K562 (cell line): ENCODE data around the gene HVCN1. TPM values are rescaled to one million over a fixed set of nuclear protein-coding genes. Genes with fewer than 3 reads are reported as not detected.
A peak's percentile ranks its signal among the peaks of the same experiment; 100 is the strongest.

Experiments
- ILF3 ChIP-seq: fragments of 450-650 bp; IDR thresholded peaks from 2 replicates; pipeline ENCODE4 v1.6.1; 2018; ENCODE audit warnings: antibody characterized with exemption, mild to moderate bottlenecking, moderate library complexity, borderline replicate concordance
- MEF2A ChIP-seq: IDR thresholded peaks from 2 replicates; pipeline ENCODE4 v1.6.1; 2011; ENCODE audit warnings: low read depth, mild to moderate bottlenecking, low read length, moderate library complexity; ENCODE audit not compliant: control insufficient read depth
- MEF2D ChIP-seq: conservative IDR thresholded peaks from 2 replicates; pipeline ENCODE4 v1.6.1; 2016; ENCODE audit warnings: low read depth, missing genetic modification characterization, missing compliant biosample characterization
- NR2F6 ChIP-seq: fragments of 450-650 bp; formaldehyde crosslinking; IDR thresholded peaks from 2 replicates; pipeline ENCODE4 v1.4.0; 2020; ENCODE audit warnings: mild to moderate bottlenecking
- TCF7L2 ChIP-seq: fragments of 150-350 bp; IDR thresholded peaks from 2 replicates; pipeline ENCODE4 v1.6.1; 2016; ENCODE audit warnings: low read depth, mild to moderate bottlenecking, low read length, moderate library complexity
- polyA plus RNA-seq, 8 experiments: library from polyadenylated mRNA; depleted of rRNA in 4 of 8; stranded (reverse) in 5 of 8; unstranded in 3 of 8; fragments of >200 nt; fragmentation: Nextera tagmentation in 2 of 8; fragmentation: Illumina TruSeq in 1 of 8; extraction: Ambion mirVana in 2 of 8; extraction: Trizol in 1 of 8; gene quantifications; 2 replicates each; pipeline versions ENCODE4 v1.2.1 to v1.2.3, GENCODE V29; 2011 to 2014; ENCODE audit warnings: inconsistent platforms in 1 of 8, missing spikeins in 1 of 8
- total RNA-seq, 7 experiments: library from RNA; depleted of rRNA in 6 of 7; stranded (reverse); fragments of >200 nt in 6 of 7; fragmentation: Illumina TruSeq in 2 of 7; extraction: Trizol in 2 of 7; gene quantifications; 2 replicates each; pipeline versions ENCODE4 v1.2.1 to v1.2.3, GENCODE V29; 2011 to 2021; ENCODE audit warnings: low replicate concordance in 1 of 7
- TF ChIP-seq, protein P1 (sequence below): fragments of 450-650 bp; IDR thresholded peaks from 2 replicates; pipeline ENCODE4 v1.6.1; 2017; ENCODE audit warnings: antibody characterized with exemption, mild to moderate bottlenecking
- TF ChIP-seq, protein P2 (sequence below): fragments of 250-450 bp; sonication (Bioruptor Pico); IDR thresholded peaks from 2 replicates; pipeline ENCODE4 v1.4.0; 2020
- TF ChIP-seq, protein P3 (sequence below): fragments of 250-450 bp; sonication (Bioruptor Pico); IDR thresholded peaks from 2 replicates; pipeline ENCODE4 v1.8.0; 2022; ENCODE audit warnings: inconsistent platforms
- TF ChIP-seq, protein P4 (sequence below), 2 experiments: fragments of 450-650 bp in 1 of 2; sonication (generic) in 1 of 2; formaldehyde crosslinking in 1 of 2; IDR thresholded peaks; 2 replicates each; pipeline versions ENCODE4 v1.7.1 to v1.9.0; 2016 to 2022; ENCODE audit warnings: inconsistent platforms in 1 of 2, mild to moderate bottlenecking in 1 of 2, missing genetic modification reagents in 1 of 2

The HVCN1 gene
- total and polyA plus RNA-seq, 9 of the 15 experiments (the other 6 are each of a cell fraction or from before 2014, with no cell fraction given): 0.21 to 1.4 (median 0.74) TPM

DNA sequence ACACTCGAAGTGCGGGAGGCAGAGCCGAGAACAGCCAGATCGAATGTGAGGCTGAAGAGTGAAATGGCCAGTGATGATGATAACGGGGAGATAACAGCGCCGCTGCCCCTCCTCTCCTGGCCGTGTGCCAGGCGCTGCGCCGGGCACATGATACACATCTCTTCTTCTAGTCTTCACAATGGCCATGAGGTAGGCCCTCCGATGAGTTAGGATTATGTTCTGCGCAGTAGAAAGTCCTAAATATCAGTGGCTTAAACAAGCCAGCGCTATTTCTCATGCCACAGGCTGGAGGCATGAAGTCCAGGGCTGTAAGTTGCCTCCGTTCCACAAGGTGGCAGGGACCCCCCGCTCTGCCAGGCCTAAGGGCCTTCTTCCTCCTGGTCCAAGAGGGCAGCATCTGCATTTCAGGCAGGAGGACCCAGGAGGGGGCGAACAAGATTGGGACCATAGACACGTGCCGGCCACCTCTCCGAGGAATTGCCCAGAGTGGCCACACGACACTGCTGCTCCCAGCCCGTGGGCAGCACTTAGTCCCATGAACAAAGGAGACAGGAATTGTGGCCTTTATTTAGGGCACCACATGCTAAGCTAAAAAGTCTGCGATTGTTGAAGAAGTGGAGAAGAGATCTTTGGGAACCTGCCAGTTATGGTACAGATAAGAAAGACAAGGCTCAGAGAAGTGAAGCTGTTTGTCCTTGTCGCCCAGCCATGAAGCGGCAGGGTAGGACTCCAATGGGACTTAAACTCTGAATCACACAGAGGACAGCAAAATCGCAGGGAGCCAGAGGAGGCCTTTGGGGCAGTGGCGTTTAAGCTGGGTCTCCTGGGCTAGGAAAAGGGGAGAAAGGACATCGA lies 10.9 kb upstream of the HVCN1 start (continued):
- TF ChIP-seq, protein P1, sequence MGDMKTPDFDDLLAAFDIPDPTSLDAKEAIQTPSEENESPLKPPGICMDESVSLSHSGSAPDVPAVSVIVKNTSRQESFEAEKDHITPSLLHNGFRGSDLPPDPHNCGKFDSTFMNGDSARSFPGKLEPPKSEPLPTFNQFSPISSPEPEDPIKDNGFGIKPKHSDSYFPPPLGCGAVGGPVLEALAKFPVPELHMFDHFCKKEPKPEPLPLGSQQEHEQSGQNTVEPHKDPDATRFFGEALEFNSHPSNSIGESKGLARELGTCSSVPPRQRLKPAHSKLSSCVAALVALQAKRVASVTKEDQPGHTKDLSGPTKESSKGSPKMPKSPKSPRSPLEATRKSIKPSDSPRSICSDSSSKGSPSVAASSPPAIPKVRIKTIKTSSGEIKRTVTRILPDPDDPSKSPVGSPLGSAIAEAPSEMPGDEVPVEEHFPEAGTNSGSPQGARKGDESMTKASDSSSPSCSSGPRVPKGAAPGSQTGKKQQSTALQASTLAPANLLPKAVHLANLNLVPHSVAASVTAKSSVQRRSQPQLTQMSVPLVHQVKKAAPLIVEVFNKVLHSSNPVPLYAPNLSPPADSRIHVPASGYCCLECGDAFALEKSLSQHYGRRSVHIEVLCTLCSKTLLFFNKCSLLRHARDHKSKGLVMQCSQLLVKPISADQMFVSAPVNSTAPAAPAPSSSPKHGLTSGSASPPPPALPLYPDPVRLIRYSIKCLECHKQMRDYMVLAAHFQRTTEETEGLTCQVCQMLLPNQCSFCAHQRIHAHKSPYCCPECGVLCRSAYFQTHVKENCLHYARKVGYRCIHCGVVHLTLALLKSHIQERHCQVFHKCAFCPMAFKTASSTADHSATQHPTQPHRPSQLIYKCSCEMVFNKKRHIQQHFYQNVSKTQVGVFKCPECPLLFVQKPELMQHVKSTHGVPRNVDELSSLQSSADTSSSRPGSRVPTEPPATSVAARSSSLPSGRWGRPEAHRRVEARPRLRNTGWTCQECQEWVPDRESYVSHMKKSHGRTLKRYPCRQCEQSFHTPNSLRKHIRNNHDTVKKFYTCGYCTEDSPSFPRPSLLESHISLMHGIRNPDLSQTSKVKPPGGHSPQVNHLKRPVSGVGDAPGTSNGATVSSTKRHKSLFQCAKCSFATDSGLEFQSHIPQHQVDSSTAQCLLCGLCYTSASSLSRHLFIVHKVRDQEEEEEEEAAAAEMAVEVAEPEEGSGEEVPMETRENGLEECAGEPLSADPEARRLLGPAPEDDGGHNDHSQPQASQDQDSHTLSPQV: 0 out of 2 replicates have a peak, but pooled peaks have one; percentile 63
- TF ChIP-seq, protein P2, sequence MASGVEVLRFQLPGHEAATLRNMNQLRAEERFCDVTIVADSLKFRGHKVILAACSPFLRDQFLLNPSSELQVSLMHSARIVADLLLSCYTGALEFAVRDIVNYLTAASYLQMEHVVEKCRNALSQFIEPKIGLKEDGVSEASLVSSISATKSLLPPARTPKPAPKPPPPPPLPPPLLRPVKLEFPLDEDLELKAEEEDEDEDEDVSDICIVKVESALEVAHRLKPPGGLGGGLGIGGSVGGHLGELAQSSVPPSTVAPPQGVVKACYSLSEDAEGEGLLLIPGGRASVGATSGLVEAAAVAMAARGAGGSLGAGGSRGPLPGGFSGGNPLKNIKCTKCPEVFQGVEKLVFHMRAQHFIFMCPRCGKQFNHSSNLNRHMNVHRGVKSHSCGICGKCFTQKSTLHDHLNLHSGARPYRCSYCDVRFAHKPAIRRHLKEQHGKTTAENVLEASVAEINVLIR (CRISPR knock-in tag): no peak
- TF ChIP-seq, protein P3, sequence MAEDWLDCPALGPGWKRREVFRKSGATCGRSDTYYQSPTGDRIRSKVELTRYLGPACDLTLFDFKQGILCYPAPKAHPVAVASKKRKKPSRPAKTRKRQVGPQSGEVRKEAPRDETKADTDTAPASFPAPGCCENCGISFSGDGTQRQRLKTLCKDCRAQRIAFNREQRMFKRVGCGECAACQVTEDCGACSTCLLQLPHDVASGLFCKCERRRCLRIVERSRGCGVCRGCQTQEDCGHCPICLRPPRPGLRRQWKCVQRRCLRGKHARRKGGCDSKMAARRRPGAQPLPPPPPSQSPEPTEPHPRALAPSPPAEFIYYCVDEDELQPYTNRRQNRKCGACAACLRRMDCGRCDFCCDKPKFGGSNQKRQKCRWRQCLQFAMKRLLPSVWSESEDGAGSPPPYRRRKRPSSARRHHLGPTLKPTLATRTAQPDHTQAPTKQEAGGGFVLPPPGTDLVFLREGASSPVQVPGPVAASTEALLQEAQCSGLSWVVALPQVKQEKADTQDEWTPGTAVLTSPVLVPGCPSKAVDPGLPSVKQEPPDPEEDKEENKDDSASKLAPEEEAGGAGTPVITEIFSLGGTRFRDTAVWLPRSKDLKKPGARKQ (CRISPR knock-in tag): no peak; the same call in 1 of the 2 replicates
- TF ChIP-seq TCF7L2: no peak
- no peak for TF ChIP-seq MEF2D (tag)
- TF ChIP-seq ILF3: no peak
- TF ChIP-seq, protein P4, sequence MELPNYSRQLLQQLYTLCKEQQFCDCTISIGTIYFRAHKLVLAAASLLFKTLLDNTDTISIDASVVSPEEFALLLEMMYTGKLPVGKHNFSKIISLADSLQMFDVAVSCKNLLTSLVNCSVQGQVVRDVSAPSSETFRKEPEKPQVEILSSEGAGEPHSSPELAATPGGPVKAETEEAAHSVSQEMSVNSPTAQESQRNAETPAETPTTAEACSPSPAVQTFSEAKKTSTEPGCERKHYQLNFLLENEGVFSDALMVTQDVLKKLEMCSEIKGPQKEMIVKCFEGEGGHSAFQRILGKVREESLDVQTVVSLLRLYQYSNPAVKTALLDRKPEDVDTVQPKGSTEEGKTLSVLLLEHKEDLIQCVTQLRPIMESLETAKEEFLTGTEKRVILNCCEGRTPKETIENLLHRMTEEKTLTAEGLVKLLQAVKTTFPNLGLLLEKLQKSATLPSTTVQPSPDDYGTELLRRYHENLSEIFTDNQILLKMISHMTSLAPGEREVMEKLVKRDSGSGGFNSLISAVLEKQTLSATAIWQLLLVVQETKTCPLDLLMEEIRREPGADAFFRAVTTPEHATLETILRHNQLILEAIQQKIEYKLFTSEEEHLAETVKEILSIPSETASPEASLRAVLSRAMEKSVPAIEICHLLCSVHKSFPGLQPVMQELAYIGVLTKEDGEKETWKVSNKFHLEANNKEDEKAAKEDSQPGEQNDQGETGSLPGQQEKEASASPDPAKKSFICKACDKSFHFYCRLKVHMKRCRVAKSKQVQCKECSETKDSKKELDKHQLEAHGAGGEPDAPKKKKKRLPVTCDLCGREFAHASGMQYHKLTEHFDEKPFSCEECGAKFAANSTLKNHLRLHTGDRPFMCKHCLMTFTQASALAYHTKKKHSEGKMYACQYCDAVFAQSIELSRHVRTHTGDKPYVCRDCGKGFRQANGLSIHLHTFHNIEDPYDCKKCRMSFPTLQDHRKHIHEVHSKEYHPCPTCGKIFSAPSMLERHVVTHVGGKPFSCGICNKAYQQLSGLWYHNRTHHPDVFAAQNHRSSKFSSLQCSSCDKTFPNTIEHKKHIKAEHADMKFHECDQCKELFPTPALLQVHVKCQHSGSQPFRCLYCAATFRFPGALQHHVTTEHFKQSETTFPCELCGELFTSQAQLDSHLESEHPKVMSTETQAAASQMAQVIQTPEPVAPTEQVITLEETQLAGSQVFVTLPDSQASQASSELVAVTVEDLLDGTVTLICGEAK (IDR thresholded peaks at IDR 0.05): no peak
- TF ChIP-seq, protein P4 (CRISPR knock-in tag; IDR thresholded peaks at IDR 0.05): no peak
- TF ChIP-seq MEF2A: no peak
- TF ChIP-seq NR2F6 (CRISPR knock-in tag): no peak
